HFFc6 (cell line): ENCODE measurements around the gene ASTN2. TPM values are rescaled to one million over a fixed set of nuclear protein-coding genes. Genes with fewer than 3 reads are reported as not detected.

ENCODE experiments used
- DNase-seq: peaks from one replicate; pipeline ENCODE4 v3.0.0-alpha.2; 2018
- H3K27ac Mint-ChIP-seq: 2 replicates; pipeline ENCODE4 v1.8.0; 2020; ENCODE audit warnings: mild to moderate bottlenecking, mixed read lengths
- H3K27me3 Mint-ChIP-seq: 2 replicates; pipeline ENCODE4 v1.8.0; 2021; ENCODE audit warnings: mild to moderate bottlenecking, moderate library complexity, mixed read lengths; ENCODE audit not compliant: insufficient read depth
- H3K36me3 Mint-ChIP-seq: 2 replicates; pipeline ENCODE4 v1.8.0; 2021; ENCODE audit warnings: low read depth, mixed read lengths
- H3K4me1 Mint-ChIP-seq: 2 replicates; pipeline ENCODE4 v1.8.0; 2020; ENCODE audit warnings: low read depth, mixed read lengths
- H3K4me3 Mint-ChIP-seq: 2 replicates; pipeline ENCODE4 v1.8.0; 2020; ENCODE audit warnings: mild to moderate bottlenecking, moderate library complexity, mixed read lengths
- H3K9me3 Mint-ChIP-seq: 2 replicates; pipeline ENCODE4 v1.8.0; 2020; ENCODE audit warnings: mild to moderate bottlenecking, mixed read lengths
- total RNA-seq, 6 experiments: library from RNA; stranded (reverse); fragmentation: NEBNext Ultra II Directional; extraction: Animal tissue kit (Norgen Biotek cat#: 25700); gene quantifications; 2 replicates in 1 of 6; 3 replicates in 5 of 6; pipeline ENCODE4 v1.2.3, GENCODE V29; 2021
- TF ChIP-seq, protein P1 (sequence below): fragments of 200-600 bp; sonication (generic); IDR thresholded peaks from 2 replicates; pipeline ENCODE4 v1.5.0; 2021; ENCODE audit warnings: antibody characterized with exemption, mild to moderate bottlenecking

ASTN2 gene
- total RNA-seq, 6 experiments from 2014 or later: 7.3 to 9.7 (median 8.3) TPM

DNA sequence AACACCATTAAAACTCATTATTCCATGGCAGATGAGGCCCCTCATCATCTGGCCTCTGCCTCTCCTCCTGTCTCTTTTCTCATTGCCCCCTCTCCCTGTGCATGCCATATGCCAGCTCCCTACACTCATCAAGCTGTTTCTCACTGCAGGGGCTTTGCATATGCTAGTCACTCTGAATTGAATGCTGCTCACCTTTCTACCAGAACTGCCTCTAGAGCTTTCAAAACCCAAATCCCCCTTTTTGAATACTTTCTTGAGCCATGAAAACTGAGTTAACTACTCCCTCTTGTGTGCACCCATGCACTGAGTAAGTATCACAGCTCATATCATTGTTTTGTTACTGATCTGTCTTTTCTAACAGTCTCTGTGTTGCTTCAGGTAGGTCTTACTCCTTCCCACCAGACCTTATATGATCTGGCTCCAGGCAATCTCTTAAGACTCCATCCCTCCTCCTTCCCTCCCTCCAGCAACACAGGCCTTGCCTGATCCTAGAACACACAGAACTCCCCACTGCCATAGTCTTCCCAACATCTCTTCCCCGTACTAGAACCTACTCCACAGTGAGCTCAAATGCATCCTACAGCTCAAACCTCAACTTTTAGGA lies 60.5 kb downstream of the ASTN2 start:
- TF ChIP-seq, protein P1, sequence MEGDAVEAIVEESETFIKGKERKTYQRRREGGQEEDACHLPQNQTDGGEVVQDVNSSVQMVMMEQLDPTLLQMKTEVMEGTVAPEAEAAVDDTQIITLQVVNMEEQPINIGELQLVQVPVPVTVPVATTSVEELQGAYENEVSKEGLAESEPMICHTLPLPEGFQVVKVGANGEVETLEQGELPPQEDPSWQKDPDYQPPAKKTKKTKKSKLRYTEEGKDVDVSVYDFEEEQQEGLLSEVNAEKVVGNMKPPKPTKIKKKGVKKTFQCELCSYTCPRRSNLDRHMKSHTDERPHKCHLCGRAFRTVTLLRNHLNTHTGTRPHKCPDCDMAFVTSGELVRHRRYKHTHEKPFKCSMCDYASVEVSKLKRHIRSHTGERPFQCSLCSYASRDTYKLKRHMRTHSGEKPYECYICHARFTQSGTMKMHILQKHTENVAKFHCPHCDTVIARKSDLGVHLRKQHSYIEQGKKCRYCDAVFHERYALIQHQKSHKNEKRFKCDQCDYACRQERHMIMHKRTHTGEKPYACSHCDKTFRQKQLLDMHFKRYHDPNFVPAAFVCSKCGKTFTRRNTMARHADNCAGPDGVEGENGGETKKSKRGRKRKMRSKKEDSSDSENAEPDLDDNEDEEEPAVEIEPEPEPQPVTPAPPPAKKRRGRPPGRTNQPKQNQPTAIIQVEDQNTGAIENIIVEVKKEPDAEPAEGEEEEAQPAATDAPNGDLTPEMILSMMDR: no peak

DNA sequence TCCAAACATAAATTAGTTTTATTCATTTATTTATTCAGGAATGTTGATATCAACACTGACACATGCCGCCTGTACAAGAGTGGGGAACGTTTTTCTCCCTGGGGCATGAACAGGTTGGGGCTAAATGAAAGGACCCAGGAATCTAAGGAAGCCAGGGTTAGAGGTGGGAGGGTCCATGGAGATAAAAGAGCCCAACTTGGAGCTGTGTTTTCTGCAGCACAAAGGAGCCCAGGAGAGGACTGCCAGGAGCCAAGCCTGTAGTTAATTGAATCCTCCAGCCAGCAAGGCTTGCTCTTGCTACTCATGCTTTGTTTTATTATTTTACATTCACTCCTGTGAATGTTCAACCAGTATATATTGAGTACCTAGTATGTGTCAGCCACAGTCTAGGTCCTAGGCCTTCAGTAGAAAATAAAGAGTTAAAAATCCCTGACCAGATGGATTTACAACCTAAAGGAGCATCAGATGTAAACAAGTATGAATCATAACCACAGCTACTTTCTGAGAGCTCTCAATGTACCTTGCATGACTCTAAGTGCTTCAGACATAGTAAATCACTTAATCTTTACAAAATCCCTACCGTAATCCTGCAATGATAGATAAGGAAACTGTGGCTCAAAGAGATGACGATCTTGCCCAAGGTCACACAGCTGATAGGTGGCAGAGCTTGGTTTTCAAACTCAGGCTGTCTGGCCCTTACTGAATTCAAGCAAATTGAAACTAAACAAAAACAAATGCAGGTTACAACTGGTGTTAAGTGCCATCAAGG lies 69.8 kb downstream of the ASTN2 start:
- no peaks in the 10 kb centered on the region for H3K27me3 Mint-ChIP-seq
- DNase-seq: no peak
- no peak overlapping the region for H3K27ac Mint-ChIP-seq
- peaks cover 39% of the 10 kb centered on the region for H3K9me3 Mint-ChIP-seq
- TF ChIP-seq, protein P1: no peak
- no peaks in the 10 kb centered on the region for H3K36me3 Mint-ChIP-seq
- H3K4me1 Mint-ChIP-seq: no peaks in the 10 kb centered on the region
- no peak overlapping the region for H3K4me3 Mint-ChIP-seq

More for the DNA sequence above, 60.5 kb downstream of the ASTN2 start:
- Mint-ChIP-seq H3K9me3 (peaks cover 47% of the 10 kb centered on the region), H3K27me3 (no peaks in the 10 kb centered on the region; the same call in 1 of the 2 replicates), H3K36me3 (no peaks in the 10 kb centered on the region), H3K4me1 (no peaks in the 10 kb centered on the region), H3K4me3 (no peak overlapping the region), H3K27ac (no peak overlapping the region)
- DNase-seq: no peak

DNA sequence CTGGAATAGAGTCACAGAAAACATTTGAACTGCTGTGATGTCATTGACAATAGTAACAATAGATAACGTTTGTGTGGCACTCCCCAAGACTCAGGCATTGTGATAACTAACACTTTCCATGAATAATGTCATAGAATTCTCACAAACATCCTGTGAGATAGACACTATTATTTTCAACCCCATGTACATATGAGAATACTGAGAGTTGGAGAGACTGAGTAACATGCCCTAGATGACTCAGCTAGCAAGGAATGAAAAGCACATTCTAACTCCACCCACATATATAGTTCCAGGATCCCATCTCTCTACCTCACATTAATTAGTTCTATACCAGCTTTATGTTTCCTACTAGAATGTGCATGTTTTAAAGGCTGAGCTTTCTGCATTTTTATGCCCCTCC lies 71.4 kb downstream of the ASTN2 start:
- DNase-seq: no peak
- no peak overlapping the region for H3K4me3 Mint-ChIP-seq
- H3K27ac Mint-ChIP-seq: no peak overlapping the region
- peaks cover 37% of the 10 kb centered on the region for H3K9me3 Mint-ChIP-seq
- H3K4me1 Mint-ChIP-seq: no peaks in the 10 kb centered on the region
- TF ChIP-seq, protein P1: no peak
- peaks cover 5% of the 10 kb centered on the region; the same call in 1 of the 2 replicates for H3K36me3 Mint-ChIP-seq
- no peaks in the 10 kb centered on the region; the same call in 1 of the 2 replicates for H3K27me3 Mint-ChIP-seq

DNA sequence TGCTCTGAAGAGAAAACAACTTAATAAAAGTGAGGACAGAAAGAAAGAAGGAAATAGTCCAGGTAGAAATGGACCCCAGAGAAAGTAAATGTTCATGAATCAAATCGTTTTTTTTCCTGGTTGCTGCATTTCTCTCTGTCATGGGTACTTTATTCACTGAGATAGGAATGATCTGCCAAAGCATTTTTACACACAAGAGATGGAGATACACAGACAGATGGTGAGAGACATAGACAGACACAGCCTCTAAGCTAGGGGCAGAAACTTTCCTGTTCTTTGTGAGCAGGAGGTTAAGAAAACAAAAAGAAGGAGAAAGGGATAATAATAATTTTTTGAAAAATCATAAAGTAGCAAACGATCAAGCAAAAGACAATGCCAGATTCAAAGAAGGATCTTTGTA lies 73.7 kb downstream of the ASTN2 start:
- Mint-ChIP-seq H3K4me3 (no peak overlapping the region), H3K4me1 (no peaks in the 10 kb centered on the region), H3K27me3 (no peaks in the 10 kb centered on the region; the same call in 1 of the 2 replicates), H3K36me3 (peaks cover 5% of the 10 kb centered on the region; the same call in 1 of the 2 replicates), H3K27ac (no peak overlapping the region), H3K9me3 (peaks cover 29% of the 10 kb centered on the region)
- TF ChIP-seq, protein P1: no peak
- DNase-seq: no peak

DNA sequence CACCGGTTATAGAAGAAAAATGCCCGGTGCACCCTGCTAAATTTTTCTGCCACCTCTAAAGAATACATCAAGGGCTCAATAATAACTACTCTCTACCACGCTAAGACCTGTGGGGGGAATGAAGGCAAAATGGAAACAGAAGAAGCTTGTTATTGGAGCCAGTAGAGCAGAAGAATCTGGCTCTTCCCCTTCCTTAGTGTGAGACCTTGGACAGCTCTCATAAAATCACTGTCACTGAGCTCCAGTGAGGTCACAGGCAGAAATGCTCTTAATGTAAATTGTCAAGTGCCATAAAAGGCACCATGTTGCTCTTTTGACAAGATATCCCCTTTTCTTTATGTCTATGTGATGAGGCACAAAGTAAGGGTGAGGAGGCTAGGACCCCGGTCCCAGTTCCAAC lies 74.4 kb downstream of the ASTN2 start:
- peaks cover 35% of the 10 kb centered on the region for H3K9me3 Mint-ChIP-seq
- no peaks in the 10 kb centered on the region for H3K4me1 Mint-ChIP-seq
- peaks cover 5% of the 10 kb centered on the region; the same call in 1 of the 2 replicates for H3K36me3 Mint-ChIP-seq
- no peak overlapping the region for H3K27ac Mint-ChIP-seq
- TF ChIP-seq, protein P1: no peak
- DNase-seq: no peak
- H3K27me3 Mint-ChIP-seq: no peaks in the 10 kb centered on the region; the same call in 1 of the 2 replicates
- no peak overlapping the region for H3K4me3 Mint-ChIP-seq
